Gastroesophageal sphincter (tissue), 4 donors: ENCODE data around the gene PCDHGA9. TPM values are rescaled to one million over a fixed set of nuclear protein-coding genes. Genes with fewer than 3 reads are reported as not detected.
"Not testable (repeated sequence)": the region's sequence is repeated elsewhere in the genome, so short reads cannot be mapped to it uniquely, and the experiment has no call there.

Experiments used
- ATAC-seq: fragments of 150-250 bp; one replicate; pipeline ENCODE4 v1.9.1; 2016; ENCODE audit warnings: mild to moderate bottlenecking, moderate library complexity
- H3K27ac ChIP-seq, 4 donors: fragments of 200-600 bp; sonication (generic) in 3 of 4; 1 replicate in 3 of 4; 2 replicates in 1 of 4; pipeline ENCODE4 v1.5.1; 2016 to 2019
- H3K27me3 ChIP-seq: fragments of 200-600 bp; sonication (generic); one replicate; pipeline ENCODE4 v1.5.1; 2019
- H3K36me3 ChIP-seq, 2 donors: fragments of 200-600 bp; sonication (generic); one replicate each; pipeline ENCODE4 v1.5.1; 2019; ENCODE audit warnings: control low read depth in 1 of 2
- H3K4me1 ChIP-seq, 3 donors: fragments of 200-600 bp; sonication (generic); 1 replicate in 2 of 3; 2 replicates in 1 of 3; pipeline ENCODE4 v1.5.1; 2016 to 2019; ENCODE audit warnings: control low read depth in 2 of 3
- H3K4me3 ChIP-seq, 2 donors: fragments of 200-600 bp; sonication (generic); one replicate each; pipeline ENCODE4 v1.5.1; 2019; ENCODE audit warnings: mild to moderate bottlenecking in 1 of 2, moderate library complexity in 1 of 2
- H3K9me3 ChIP-seq, 3 donors: fragments of 200-600 bp; sonication (generic); one replicate each; pipeline ENCODE4 v1.5.1; 2017 to 2019; ENCODE audit warnings: control low read depth in 2 of 3
- EP300 ChIP-seq: sonication (generic); formaldehyde crosslinking; IDR thresholded peaks from one replicate; pipeline ENCODE4 v1.6.1; 2017; ENCODE audit warnings: antibody characterized with exemption, mild to moderate bottlenecking
- POLR2A ChIP-seq, 2 donors: fragments of 450-650 bp; IDR thresholded peaks; one replicate each; pipeline ENCODE4 v1.6.1; 2017; ENCODE audit warnings: antibody characterized with exemption in 2 of 2, mild to moderate bottlenecking in 2 of 2, moderate library complexity in 1 of 2
- POLR2AphosphoS5 ChIP-seq: sonication (generic); formaldehyde crosslinking; IDR thresholded peaks from one replicate; pipeline ENCODE4 v1.6.1; 2017; ENCODE audit warnings: antibody characterized with exemption
- WGBS, 2 donors: methylation state at CpG; one replicate each; pipeline ENCODE4 v1.1.5; 2018; ENCODE audit warnings: low coverage in 1 of 2; 5-methylcytosine and 5-hydroxymethylcytosine counted together
- total RNA-seq, 4 donors: library from RNA; depleted of rRNA; stranded (reverse); fragments of >200 nt; gene quantifications; one replicate each; pipeline ENCODE4 v1.1.0, GENCODE V29; 2016
- TF ChIP-seq, protein P1 (sequence below), 4 experiments: fragments of 200-600 bp in 2 of 4; fragments of 450-650 bp in 2 of 4; sonication (generic) in 1 of 4; IDR thresholded peaks; one replicate each; pipeline ENCODE4 v1.5.1; 2017 to 2019; ENCODE audit warnings: antibody characterized with exemption in 4 of 4, mild to moderate bottlenecking in 2 of 4, moderate library complexity in 2 of 4

PCDHGA9 gene
- total RNA-seq, 4 donors from 2014 or later = 3.3 to 8.6 (median 5.9) TPM

DNA sequence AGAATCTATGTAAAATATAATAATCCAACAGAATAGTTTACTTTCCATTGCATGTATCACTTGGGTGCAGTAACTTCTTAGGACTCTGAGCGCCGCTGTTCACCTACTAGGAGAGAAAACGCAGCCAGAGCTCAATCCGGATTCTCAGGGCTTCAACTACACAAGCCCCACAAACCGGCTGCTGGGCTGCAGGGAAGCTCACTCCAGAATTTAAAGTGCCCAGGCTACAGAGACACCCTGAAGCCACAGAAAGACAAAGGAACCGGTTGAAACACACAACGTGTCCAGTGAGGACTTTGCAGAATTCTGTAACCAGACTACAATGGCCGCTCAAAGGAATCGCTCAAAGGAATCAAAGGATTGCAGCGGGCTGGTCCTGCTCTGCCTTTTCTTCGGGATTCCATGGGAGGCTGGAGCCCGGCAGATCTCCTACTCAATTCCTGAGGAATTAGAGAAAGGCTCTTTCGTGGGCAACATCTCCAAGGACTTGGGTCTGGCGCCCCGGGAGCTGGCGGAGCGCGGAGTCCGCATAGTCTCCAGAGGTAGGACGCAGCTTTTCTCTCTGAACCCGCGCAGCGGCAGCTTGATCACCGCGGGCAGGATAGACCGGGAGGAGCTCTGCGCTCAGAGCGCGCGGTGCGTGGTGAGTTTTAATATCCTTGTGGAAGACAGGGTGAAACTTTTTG is 10.4 kb downstream of the PCDHGA9 start, which contains the start of gene PCDHGA10:
Gene PCDHGA10 (plus strand): TSS at position 134 of the 686 bp plus-strand sequence. CDS start 189 bp downstream, at position 323.
- Histone ChIP-seq H3K4me1 (no peaks in the 10 kb centered on the region), H3K27me3 (peaks cover 8% of the 10 kb centered on the region), H3K9me3 (peaks cover 0 to 98% (median 13%) of the 10 kb centered on the region in 3 donors), H3K36me3 (peaks cover 0 to 27% of the 10 kb centered on the region in 2 donors), H3K4me3 (peak within 1 kb of the TSS in 1 of 2 donors; percentile 38), H3K27ac (no peak within 1 kb of the TSS)
- WGBS, 2 donors = 18 to 23% methylated on average over 4 to 10 of the region's 31 CpGs
- peak; percentile 34 for ATAC-seq
- TF ChIP-seq POLR2AphosphoS5 = no peak
- TF ChIP-seq, protein P1, sequence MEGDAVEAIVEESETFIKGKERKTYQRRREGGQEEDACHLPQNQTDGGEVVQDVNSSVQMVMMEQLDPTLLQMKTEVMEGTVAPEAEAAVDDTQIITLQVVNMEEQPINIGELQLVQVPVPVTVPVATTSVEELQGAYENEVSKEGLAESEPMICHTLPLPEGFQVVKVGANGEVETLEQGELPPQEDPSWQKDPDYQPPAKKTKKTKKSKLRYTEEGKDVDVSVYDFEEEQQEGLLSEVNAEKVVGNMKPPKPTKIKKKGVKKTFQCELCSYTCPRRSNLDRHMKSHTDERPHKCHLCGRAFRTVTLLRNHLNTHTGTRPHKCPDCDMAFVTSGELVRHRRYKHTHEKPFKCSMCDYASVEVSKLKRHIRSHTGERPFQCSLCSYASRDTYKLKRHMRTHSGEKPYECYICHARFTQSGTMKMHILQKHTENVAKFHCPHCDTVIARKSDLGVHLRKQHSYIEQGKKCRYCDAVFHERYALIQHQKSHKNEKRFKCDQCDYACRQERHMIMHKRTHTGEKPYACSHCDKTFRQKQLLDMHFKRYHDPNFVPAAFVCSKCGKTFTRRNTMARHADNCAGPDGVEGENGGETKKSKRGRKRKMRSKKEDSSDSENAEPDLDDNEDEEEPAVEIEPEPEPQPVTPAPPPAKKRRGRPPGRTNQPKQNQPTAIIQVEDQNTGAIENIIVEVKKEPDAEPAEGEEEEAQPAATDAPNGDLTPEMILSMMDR (IDR thresholded peaks at IDR 0.05) = peak in 1 of 4 experiments; percentile 36

DNA sequence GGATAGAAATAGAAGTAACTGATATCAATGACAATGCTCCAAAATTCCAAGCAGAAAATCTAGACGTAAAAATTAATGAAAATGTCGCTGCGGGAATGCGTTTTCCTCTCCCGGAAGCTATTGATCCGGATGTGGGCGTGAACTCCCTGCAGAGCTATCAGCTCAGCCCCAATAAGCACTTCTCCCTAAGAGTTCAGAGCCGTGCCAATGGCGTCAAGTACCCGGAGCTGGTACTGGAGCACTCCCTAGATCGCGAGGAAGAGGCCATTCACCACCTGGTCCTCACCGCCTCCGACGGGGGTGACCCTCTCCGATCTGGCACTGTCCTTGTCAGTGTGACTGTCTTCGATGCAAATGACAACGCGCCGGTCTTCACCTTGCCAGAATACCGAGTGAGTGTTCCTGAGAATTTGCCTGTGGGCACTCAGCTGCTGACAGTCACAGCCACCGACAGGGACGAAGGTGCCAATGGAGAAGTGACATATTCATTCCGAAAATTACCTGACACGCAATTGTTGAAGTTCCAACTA is 11.0 kb downstream of the PCDHGA9 start:
- TF ChIP-seq EP300 = no peak
- TF ChIP-seq, protein P1 (IDR thresholded peaks at IDR 0.05) = no peak
- no peak for TF ChIP-seq POLR2AphosphoS5
- TF ChIP-seq POLR2A (IDR thresholded peaks at IDR 0.05) = no peak
- H3K4me3 ChIP-seq = peak overlapping the region in 1 of 2 donors; percentile 38
- WGBS, 2 donors = 11 to 19% methylated on average over 5 to 23 of the region's 25 CpGs
- H3K9me3 ChIP-seq = peaks cover 0 to 98% (median 13%) of the 10 kb centered on the region in 3 donors
- ATAC-seq = no peak
- peaks cover 0 to 25% of the 10 kb centered on the region in 2 donors for H3K36me3 ChIP-seq
- peaks cover 0 to 5% (median 0%) of the 10 kb centered on the region in 3 donors for H3K4me1 ChIP-seq
- no peak overlapping the region for H3K27ac ChIP-seq
- peaks cover 8% of the 10 kb centered on the region for H3K27me3 ChIP-seq

DNA sequence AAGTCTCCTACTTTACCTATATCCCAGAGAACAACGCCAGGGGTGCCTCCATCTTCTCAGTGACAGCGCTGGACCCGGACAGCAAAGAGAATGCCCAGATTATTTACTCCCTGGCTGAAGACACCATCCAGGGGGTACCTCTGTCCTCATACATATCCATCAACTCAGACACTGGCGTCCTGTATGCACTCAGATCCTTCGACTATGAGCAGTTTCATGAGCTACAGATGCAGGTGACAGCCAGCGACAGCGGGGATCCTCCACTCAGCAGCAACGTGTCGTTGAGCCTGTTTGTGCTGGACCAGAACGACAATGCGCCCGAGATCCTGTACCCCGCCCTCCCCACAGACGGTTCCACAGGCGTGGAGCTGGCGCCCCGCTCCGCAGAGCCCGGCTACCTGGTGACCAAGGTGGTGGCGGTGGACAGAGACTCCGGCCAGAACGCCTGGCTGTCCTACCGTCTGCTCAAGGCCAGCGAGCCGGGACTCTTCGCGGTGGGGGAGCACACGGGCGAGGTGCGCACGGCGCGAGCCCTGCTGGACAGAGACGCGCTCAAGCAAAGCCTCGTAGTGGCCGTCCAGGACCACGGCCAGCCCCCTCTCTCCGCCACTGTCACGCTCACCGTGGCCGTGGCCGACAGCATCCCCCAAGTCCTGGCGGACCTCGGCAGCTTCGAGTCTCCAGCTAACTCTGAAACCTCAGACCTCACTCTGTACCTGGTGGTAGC is 12.1 kb downstream of the PCDHGA9 start:
- H3K27ac ChIP-seq, ATAC-seq, H3K27me3 ChIP-seq, H3K4me3 ChIP-seq: not testable (repeated sequence)
- H3K9me3 ChIP-seq = peaks cover 0 to 98% (median 13%) of the 10 kb centered on the region in 3 donors
- peaks cover 0 to 16% (median 0%) of the 10 kb centered on the region in 3 donors for H3K4me1 ChIP-seq
- 13 to 18% methylated on average over 5 to 9 of the region's 46 CpGs for WGBS, 2 donors
- H3K36me3 ChIP-seq = peaks cover 0 to 23% of the 10 kb centered on the region in 2 donors

DNA sequence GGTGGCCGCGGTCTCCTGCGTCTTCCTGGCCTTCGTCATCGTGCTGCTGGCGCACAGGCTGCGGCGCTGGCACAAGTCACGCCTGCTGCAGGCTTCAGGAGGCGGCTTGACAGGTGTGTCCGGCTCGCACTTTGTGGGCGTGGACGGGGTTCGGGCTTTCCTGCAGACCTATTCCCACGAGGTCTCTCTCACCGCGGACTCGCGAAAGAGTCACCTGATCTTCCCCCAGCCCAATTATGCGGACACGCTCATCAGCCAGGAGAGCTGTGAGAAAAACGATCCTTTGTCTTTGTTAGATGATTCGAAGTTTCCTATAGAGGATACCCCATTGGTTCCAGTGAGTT is 12.7 kb downstream of the PCDHGA9 start:
- H3K4me3 ChIP-seq, H3K27me3 ChIP-seq, H3K27ac ChIP-seq, ATAC-seq: not testable (repeated sequence)
- Histone ChIP-seq H3K9me3 (peaks cover 0 to 98% (median 12%) of the 10 kb centered on the region in 3 donors), H3K36me3 (peaks cover 0 to 19% of the 10 kb centered on the region in 2 donors), H3K4me1 (peaks cover 0 to 19% (median 0%) of the 10 kb centered on the region in 3 donors)
- 35 to 65% methylated on average over 3 to 6 of the region's 24 CpGs for WGBS, 2 donors

DNA sequence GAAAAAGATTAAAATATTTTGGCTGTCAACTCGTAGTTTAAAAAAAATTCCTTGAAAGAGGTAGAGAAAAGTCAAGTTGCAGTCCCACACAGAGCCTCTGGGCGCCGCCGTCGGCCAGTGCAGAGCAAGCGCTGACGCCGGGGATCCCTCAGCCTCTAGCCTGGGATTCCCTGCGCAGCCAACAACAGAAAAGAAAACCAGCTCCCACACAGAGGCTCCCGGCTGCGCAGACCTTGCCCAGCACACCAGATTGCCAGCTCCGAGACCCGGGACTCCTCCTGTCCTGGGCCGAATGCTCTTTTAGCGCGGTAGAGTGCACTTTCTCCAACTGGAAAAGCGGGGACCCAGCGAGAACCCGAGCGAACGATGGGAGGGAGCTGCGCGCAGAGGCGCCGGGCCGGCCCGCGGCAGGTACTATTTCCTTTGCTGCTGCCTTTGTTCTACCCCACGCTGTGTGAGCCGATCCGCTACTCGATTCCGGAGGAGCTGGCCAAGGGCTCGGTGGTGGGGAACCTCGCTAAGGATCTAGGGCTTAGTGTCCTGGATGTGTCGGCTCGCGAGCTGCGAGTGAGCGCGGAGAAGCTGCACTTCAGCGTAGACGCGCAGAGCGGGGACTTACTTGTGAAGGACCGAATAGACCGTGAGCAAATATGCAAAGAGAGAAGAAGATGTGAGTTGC is 15.1 kb downstream of the PCDHGA9 start, which contains the start of gene PCDHGB7:
Gene PCDHGB7 (plus strand): TSS at position 184 of the 679 bp plus-strand sequence. CDS start 183 bp downstream, at position 367.
- H3K27ac ChIP-seq = peak within 1 kb of the TSS in 3 of 4 donors; percentile 56 to 70 (median 69)
- TF ChIP-seq, protein P1 (IDR thresholded peaks at IDR 0.05) = peak; percentile 35 to 74 (median 68)
- peaks cover 0 to 98% (median 11%) of the 10 kb centered on the region in 3 donors for H3K9me3 ChIP-seq
- WGBS, 2 donors = 8 to 10% methylated on average over 8 to 13 of the region's 47 CpGs
- H3K4me1 ChIP-seq = peaks cover 0 to 23% (median 0%) of the 10 kb centered on the region in 3 donors
- peaks cover 0 to 16% of the 10 kb centered on the region in 2 donors for H3K36me3 ChIP-seq
- peak; percentile 87 for ATAC-seq
- H3K4me3 ChIP-seq = peak within 1 kb of the TSS; percentile 36 to 52
- H3K27me3 ChIP-seq = not testable (repeated sequence)
